Endodermal cell (in vitro differentiated cells): ENCODE data around the gene PER1. TPM values are rescaled to one million over a fixed set of nuclear protein-coding genes. Genes with fewer than 3 reads are reported as not detected.

Experiments used
- DNase-seq: peaks from one replicate; pipeline ENCODE4 v3.0.0-alpha.2; 2017
- H3K27ac ChIP-seq: 2 replicates; pipeline ENCODE4 v1.5.1; 2013; ENCODE audit warnings: mild to moderate bottlenecking, low read depth, low read length, moderate library complexity
- H3K27me3 ChIP-seq: 2 replicates; pipeline ENCODE4 v1.6.1; 2013; ENCODE audit warnings: mild to moderate bottlenecking, low read length, moderate library complexity; ENCODE audit not compliant: insufficient read depth, control insufficient read depth, poor library complexity, severe bottlenecking
- H3K36me3 ChIP-seq: 2 replicates; pipeline ENCODE4 v1.7.0; 2013; ENCODE audit warnings: mild to moderate bottlenecking, low read length, moderate library complexity; ENCODE audit not compliant: control insufficient read depth, insufficient read depth
- H3K4me1 ChIP-seq: one replicate; pipeline ENCODE4 v1.7.0; 2013; ENCODE audit warnings: low read length; ENCODE audit not compliant: control insufficient read depth, insufficient read depth
- H3K4me3 ChIP-seq: 2 replicates; pipeline ENCODE4 v1.5.1; 2013; ENCODE audit warnings: mild to moderate bottlenecking, low read length, moderate library complexity
- H3K9ac ChIP-seq: 2 replicates; pipeline ENCODE4 v1.6.1; 2013; ENCODE audit warnings: mild to moderate bottlenecking, low read length, moderate library complexity; ENCODE audit not compliant: poor library complexity, severe bottlenecking; ENCODE audit errors: extremely low read depth
- H3K9me3 ChIP-seq: 2 replicates; pipeline ENCODE4 v1.6.1; 2013; ENCODE audit warnings: mild to moderate bottlenecking, low read length, moderate library complexity; ENCODE audit not compliant: control insufficient read depth
- H3K27ac Mint-ChIP-seq: 2 replicates; pipeline ENCODE4 v1.8.0; 2020; ENCODE audit warnings: mixed read lengths
- H3K27me3 Mint-ChIP-seq: 2 replicates; pipeline ENCODE4 v1.8.0; 2021; ENCODE audit warnings: mild to moderate bottlenecking, mixed read lengths; ENCODE audit not compliant: insufficient read depth
- H3K36me3 Mint-ChIP-seq: 2 replicates; pipeline ENCODE4 v1.8.0; 2020; ENCODE audit warnings: low read depth, mixed read lengths
- H3K4me1 Mint-ChIP-seq: 2 replicates; pipeline ENCODE4 v1.8.0; 2020; ENCODE audit warnings: mixed read lengths
- H3K4me3 Mint-ChIP-seq: 2 replicates; pipeline ENCODE4 v1.8.0; 2020; ENCODE audit warnings: mild to moderate bottlenecking, moderate library complexity, mixed read lengths
- H3K9me3 Mint-ChIP-seq: 2 replicates; pipeline ENCODE4 v1.8.0; 2020; ENCODE audit warnings: mild to moderate bottlenecking, mixed read lengths
- WGBS, 2 experiments: methylation state at CpG; one replicate each; pipeline versions ENCODE4 v1.1.5 to v1.1.7; 2013; ENCODE audit warnings: missing lambda C conversion rate in 2 of 2, mixed read lengths in 1 of 2; ENCODE audit not compliant: insufficient coverage in 1 of 2, insufficient read length in 1 of 2; 5-methylcytosine and 5-hydroxymethylcytosine counted together
- total RNA-seq, 2 donors: library from RNA; stranded (reverse); fragmentation: NEBNext Ultra II Directional in 1 of 2; extraction: Animal tissue kit (Norgen Biotek cat#: 25700) in 1 of 2; gene quantifications; 2 replicates in 1 of 2; 3 replicates in 1 of 2; pipeline ENCODE4 v1.2.1, GENCODE V29; 2021
- TF ChIP-seq, protein P1 (sequence below): fragments of 200-600 bp; sonication (generic); conservative IDR thresholded peaks from 2 replicates; pipeline ENCODE4 v1.5.0; 2021; ENCODE audit warnings: antibody characterized with exemption, mild to moderate bottlenecking

Gene PER1
- total RNA-seq, 2 donors from 2014 or later, result 38.3 to 53.7 TPM

- Histone ChIP-seq H3K27me3 (peaks cover 77% of the 10 kb centered on the region), H3K27ac (no peak overlapping the region)
- H3K4me3 Mint-ChIP-seq, result peak overlapping the region; percentile 83
These were observed 25.6 kb downstream of the PER1 start for GRCh38 chr17:8126491-8127066.

DNA sequence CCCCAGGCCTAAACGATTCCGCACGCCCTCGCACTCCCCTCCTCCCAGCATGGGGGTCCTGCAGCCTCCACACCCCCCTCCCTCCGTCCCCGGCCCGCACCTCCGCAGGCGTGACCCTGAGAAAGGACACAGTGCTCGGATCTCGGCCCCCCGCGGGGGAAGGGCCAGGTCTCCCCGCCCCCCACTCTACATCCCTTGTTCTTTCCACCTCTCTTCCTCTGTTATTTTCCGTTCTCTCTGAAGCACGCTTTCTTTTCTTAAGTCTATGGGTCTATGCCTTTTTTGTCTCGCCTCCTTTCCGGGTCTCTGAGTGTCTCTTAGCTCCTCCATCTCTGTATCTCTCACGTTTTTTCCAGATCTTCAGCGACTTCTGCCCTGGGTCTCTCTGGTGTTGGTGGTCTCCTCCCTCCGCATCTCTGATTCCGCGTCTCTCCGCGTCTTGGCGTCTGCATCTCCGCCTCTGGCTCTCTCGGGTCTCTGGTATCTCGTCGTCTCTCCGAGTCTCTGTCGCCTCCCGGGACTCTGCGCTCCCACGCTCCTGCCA, 26.2 kb downstream of the PER1 start:
- Mint-ChIP-seq H3K27me3 (peaks cover 78% of the 10 kb centered on the region), H3K27ac (no peak overlapping the region), H3K4me3 (peak overlapping the region; percentile 83), H3K4me1 (peaks cover 20% of the 10 kb centered on the region), H3K36me3 (no peaks in the 10 kb centered on the region), H3K9me3 (no peaks in the 10 kb centered on the region)
- WGBS, 2 experiments, result 0% methylated on average over 23 to 35 of the region's 35 CpGs
- Histone ChIP-seq H3K4me3 (peak overlapping the region; percentile 91), H3K9ac (no peak overlapping the region), H3K9me3 (no peaks in the 10 kb centered on the region), H3K27ac (no peak overlapping the region), H3K27me3 (peaks cover 77% of the 10 kb centered on the region), H3K4me1 (no peaks in the 10 kb centered on the region), H3K36me3 (no peaks in the 10 kb centered on the region)
- DNase-seq, result peak; percentile 89
- TF ChIP-seq, protein P1, sequence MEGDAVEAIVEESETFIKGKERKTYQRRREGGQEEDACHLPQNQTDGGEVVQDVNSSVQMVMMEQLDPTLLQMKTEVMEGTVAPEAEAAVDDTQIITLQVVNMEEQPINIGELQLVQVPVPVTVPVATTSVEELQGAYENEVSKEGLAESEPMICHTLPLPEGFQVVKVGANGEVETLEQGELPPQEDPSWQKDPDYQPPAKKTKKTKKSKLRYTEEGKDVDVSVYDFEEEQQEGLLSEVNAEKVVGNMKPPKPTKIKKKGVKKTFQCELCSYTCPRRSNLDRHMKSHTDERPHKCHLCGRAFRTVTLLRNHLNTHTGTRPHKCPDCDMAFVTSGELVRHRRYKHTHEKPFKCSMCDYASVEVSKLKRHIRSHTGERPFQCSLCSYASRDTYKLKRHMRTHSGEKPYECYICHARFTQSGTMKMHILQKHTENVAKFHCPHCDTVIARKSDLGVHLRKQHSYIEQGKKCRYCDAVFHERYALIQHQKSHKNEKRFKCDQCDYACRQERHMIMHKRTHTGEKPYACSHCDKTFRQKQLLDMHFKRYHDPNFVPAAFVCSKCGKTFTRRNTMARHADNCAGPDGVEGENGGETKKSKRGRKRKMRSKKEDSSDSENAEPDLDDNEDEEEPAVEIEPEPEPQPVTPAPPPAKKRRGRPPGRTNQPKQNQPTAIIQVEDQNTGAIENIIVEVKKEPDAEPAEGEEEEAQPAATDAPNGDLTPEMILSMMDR, result no peak

More at GRCh38 chr17:8126491-8127066, 25.6 kb downstream of the PER1 start:
- Histone ChIP-seq H3K4me3 (peak overlapping the region; percentile 91), H3K36me3 (no peaks in the 10 kb centered on the region), H3K9ac (peak overlapping the region; percentile 41), H3K9me3 (no peaks in the 10 kb centered on the region), H3K4me1 (no peaks in the 10 kb centered on the region)
- WGBS, 2 experiments, result 1 to 4% methylated on average over 23 to 45 of the region's 45 CpGs
- no peak overlapping the region for H3K27ac Mint-ChIP-seq
- DNase-seq, result no peak
- no peaks in the 10 kb centered on the region for H3K36me3 Mint-ChIP-seq
- H3K4me1 Mint-ChIP-seq, result peaks cover 20% of the 10 kb centered on the region
- TF ChIP-seq, protein P1, result no peak
- H3K27me3 Mint-ChIP-seq, result peaks cover 80% of the 10 kb centered on the region
- H3K9me3 Mint-ChIP-seq, result no peaks in the 10 kb centered on the region

- no peaks in the 10 kb centered on the region for H3K9me3 Mint-ChIP-seq
- H3K4me1 Mint-ChIP-seq, result peaks cover 20% of the 10 kb centered on the region
- Histone ChIP-seq H3K36me3 (no peaks in the 10 kb centered on the region), H3K27me3 (peaks cover 76% of the 10 kb centered on the region), H3K27ac (no peak overlapping the region), H3K4me3 (peak overlapping the region; percentile 91), H3K9ac (no peak overlapping the region), H3K9me3 (no peaks in the 10 kb centered on the region), H3K4me1 (no peaks in the 10 kb centered on the region)
- TF ChIP-seq, protein P1, result no peak
- H3K4me3 Mint-ChIP-seq, result peak overlapping the region; percentile 83
- peaks cover 79% of the 10 kb centered on the region for H3K27me3 Mint-ChIP-seq
- DNase-seq, result peak; percentile 98
- H3K36me3 Mint-ChIP-seq, result no peaks in the 10 kb centered on the region
- no peak overlapping the region for H3K27ac Mint-ChIP-seq
- 0 to 1% methylated on average over 18 to 40 of the region's 40 CpGs for WGBS, 2 experiments
These were observed 26.9 kb downstream of the PER1 start for GRCh38 chr17:8125154-8125946.
